GM18526 (cell line): ENCODE data around the gene PCP4L1.

Experiments
- POLR2A ChIP-seq: IDR thresholded peaks from 3 replicates; pipeline ENCODE4 v1.6.1; 2011; ENCODE audit not compliant: insufficient read length; ENCODE audit errors: extremely low read depth

The PCP4L1 gene

DNA sequence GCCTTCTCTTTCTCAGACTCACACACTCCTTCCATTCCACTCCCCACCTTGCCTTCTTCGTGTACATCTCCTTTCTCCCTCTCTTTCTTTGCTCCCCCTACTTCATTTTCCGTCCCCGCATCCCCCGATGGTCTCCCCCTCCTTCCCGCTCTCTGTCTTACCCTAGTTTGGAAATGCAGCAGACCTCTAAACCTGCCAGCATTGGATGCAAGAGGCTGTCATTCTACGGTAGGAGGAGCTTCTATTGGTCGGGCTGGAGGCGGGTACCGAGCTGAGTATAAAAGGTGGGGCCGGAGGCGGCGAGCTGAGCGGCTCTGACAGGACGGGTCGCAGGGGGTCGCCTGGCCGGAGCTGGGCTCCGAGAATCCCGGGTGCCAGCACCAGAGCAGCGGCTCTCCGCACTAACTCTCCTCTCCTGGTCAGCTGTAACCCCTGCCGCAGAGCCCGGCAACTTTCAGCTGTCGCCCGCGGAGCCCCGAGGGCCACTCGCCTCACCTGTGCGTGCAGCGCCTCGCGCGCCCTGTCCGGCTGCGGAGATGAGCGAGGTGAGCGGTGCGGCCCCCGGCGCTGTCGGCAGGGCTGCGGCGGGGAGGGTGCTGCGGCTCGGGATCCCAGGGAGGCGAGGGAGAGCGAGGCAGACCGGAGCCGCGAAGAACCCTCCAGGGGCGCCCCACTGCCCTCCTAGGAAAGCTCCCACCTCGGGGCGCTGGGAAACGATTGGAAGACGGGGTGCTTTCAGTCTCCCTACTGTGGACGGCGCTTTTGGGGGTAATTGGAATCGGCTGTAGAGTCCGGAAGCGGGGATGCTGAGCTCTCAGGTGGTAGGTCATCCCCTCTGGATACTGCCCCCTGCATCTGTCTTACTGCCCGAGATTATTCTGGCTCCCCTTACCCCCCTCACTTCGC is at the start of gene PCP4L1:
Gene PCP4L1, plus strand, starts transcription at position 307 of the 906 bp plus-strand sequence. Its CDS starts 230 bp downstream, at position 537.
- peak; percentile 37 for TF ChIP-seq POLR2A

- TF ChIP-seq POLR2A = no peak
Measured at GRCh38 chr1:161209790-161210409, 48.6 kb upstream of the PCP4L1 start.

- no peak for TF ChIP-seq POLR2A
Measured at GRCh38 chr1:161214369-161214768, 44.2 kb upstream of the PCP4L1 start.

DNA sequence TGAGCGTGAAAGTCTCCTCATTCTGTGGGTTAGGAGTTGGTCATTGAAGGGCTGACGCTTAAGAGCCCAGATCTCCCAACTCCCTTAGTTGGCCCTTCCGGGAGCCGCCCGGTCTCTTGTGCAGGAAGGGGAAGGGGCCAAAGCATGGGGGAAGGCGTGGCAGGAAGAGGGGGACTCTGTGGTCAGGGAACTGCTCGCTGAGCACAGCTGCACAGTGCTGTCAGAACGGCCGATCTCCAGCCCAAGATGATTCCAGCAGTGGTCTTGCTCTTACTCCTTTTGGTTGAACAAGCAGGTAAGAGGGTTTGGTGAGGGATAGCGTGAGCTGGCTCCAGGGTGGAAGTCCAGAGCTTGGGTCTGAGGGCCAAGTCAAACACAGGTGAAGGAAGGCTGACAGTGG is 43.5 kb upstream of the PCP4L1 start, which contains the start of gene FCER1G:
Gene FCER1G, plus strand, starts transcription at position 220 of the 400 bp plus-strand sequence. Its CDS starts 27 bp downstream, at position 247.
- no peak for TF ChIP-seq POLR2A

GRCh38 chr1:161216945-161217712 is 41.4 kb upstream of the PCP4L1 start:
- no peak for TF ChIP-seq POLR2A

DNA sequence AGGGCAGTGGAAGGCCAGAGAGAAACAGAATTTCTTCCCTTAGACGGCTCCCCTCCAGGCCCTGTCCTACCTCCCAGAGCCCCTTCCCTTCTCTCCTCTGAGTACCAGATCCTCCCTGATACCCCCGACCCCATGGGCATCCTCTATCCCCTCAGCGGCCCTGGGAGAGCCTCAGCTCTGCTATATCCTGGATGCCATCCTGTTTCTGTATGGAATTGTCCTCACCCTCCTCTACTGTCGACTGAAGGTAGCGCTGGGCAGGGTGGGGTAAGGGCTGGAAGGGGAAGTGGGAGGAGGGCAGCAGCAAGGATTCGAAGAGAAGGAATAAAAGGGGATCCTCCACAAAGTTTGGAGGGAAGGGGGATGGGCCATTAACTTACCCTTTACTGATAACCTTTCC is 40.7 kb upstream of the PCP4L1 start:
- no peak for TF ChIP-seq POLR2A

DNA sequence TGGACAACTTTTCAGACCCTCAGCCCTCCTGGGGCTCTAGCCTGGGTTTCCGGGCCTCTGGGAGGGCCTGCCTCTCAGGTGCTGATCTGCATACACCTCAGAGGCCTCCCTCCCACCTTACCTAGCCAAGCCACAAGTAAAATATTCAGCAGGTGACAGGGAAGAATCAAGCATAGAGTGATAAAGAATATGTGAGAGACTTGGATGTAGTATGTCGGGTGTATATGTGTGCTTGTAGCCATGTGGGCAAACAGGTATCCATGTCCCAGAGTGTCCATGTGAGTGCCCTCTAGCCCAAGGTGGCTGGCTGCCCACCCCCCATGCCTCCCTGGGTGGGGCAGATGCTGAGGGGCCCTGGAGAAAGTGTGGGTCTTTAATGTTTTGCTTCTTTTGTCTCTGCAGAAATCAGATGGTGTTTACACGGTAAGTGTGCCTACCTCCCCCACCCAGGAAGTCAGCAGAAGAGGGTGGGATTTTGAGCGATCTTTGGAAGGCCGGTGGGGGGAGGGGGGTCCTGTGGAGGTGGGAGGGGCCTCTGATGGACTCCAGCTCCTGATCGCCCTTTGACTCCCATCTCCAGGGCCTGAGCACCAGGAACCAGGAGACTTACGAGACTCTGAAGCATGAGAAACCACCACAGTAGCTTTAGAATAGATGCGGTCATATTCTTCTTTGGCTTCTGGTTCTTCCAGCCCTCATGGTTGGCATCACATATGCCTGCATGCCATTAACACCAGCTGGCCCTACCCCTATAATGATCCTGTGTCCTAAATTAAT is 40.1 kb upstream of the PCP4L1 start:
- no peak for TF ChIP-seq POLR2A

- no peak for TF ChIP-seq POLR2A
Measured at GRCh38 chr1:161219078-161219892, 39.3 kb upstream of the PCP4L1 start.

- no peak for TF ChIP-seq POLR2A
Measured at GRCh38 chr1:161220002-161220401, 38.5 kb upstream of the PCP4L1 start.

DNA sequence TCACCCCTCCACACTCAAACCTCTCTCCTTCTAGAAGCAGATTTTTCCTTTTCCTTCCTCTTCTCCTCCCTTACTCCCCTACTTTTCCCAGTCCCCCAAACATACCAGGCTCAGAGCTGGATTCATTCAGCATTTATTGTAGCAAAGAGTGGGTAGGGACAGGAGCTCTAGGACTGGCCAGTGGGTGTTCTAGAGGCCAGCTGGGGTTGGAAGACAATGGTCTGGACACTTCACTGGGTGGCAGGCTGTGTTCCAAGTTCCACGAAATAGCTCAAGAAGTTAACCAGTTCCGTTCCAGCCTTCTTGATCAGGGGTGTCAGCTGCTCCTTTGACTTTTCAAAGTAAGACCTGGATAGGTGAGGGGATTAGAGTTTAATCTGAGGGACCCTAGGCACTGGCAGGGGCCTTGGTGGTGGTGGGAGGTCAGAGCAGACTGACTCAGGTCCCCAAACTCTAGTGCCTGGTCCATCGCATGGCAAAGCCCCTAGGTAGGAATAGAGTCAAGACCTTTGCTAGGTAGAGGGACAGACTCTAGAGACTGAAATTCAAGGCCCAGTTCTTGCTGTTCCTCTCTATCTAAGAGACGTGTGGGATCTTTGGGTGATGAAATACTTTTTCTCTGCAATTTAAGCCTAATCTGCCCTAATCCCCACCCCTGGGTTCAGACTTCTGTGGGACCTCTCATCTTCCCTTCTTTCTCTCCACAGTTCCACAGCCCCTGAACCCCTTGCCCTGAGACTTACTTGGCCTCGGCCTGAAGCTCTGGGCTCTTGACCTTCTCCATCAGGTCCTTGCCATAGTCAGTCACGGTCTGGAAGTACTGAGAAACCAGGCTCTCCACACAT is 36.1 kb upstream of the PCP4L1 start:
- TF ChIP-seq POLR2A = no peak

- no peak for TF ChIP-seq POLR2A
Measured at GRCh38 chr1:161223805-161224694, 34.5 kb upstream of the PCP4L1 start.

GRCh38 chr1:161225178-161225533 is 33.4 kb upstream of the PCP4L1 start:
- TF ChIP-seq POLR2A = no peak
